Measurements from ENCODE around the gene AUNIP. TPM values are rescaled to one million over a fixed set of nuclear protein-coding genes. Genes with fewer than 3 reads are reported as not detected.
A peak's percentile ranks its signal among the peaks of the same experiment; 100 is the strongest.

AUNIP gene
- total RNA-seq, 1 experiment from 2014 or later = 22.2 TPM

DNA sequence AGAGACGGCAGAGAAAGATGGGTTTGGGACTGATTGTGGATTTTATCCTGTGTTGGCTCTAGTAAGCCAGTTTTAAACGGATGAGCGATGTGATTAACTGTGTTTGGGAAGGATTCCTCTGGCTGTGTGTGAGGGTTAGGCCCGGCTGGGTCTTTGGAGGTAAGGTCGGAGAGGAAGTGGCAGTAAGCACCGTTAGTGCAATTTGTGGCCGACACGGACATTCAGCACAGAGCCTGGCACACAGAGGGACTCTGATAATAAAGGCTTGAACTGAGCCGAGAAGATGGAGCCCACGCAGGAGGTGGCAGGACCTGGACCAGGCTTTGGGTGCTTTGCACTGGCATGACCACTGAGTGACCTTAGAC, 38.2 kb downstream of the AUNIP start:
- Histone ChIP-seq H2AK5ac (ENCODE audit: insufficient read length, low read length) (no peak overlapping the region), H2BK12ac (ENCODE audit: insufficient read length, low read depth, low read length) (no peak overlapping the region), H2BK20ac (ENCODE audit: low read depth, low read length, poor library complexity, severe bottlenecking) (no peak overlapping the region), H3K4me1 (ENCODE audit: insufficient read depth, low read length) (peaks cover 4% of the 10 kb centered on the region; the same call in 1 of the 2 replicates), H2BK5ac (ENCODE audit: insufficient read length, low read length) (no peak overlapping the region), H4K5ac (ENCODE audit: insufficient read length, low read depth, low read length) (no peak overlapping the region), H3K56ac (ENCODE audit: insufficient read length, low read depth, low read length) (no peak overlapping the region), H3K9ac (ENCODE audit: extremely low read depth, insufficient read length, low read length) (peak overlapping the region; percentile 52), H3K18ac (ENCODE audit: insufficient read length, low read depth, low read length) (no peak overlapping the region), H2AFZ (ENCODE audit: low read length) (no peak overlapping the region), H2BK120ac (ENCODE audit: low read depth, low read length, poor library complexity, severe bottlenecking) (no peak overlapping the region), H4K91ac (ENCODE audit: insufficient read length, low read depth, low read length) (no peak overlapping the region), H4K8ac (replicated peaks; ENCODE audit: insufficient read length, low read depth, low read length) (no peak overlapping the region), H3K23me2 (ENCODE audit: insufficient read length, low read depth, low read length, poor library complexity, severe bottlenecking) (peaks cover 11% of the 10 kb centered on the region), H3K4ac (ENCODE audit: low read depth, low read length) (no peak overlapping the region), H3K27me3 (ENCODE audit: insufficient read depth, low read length) (no peaks in the 10 kb centered on the region), H4K20me1 (ENCODE audit: control insufficient read depth, insufficient read depth, insufficient read length) (peaks cover 3% of the 10 kb centered on the region), H3K9me3 (ENCODE audit: control insufficient read depth, low read depth, low read length) (no peaks in the 10 kb centered on the region), H3K79me1 (ENCODE audit: insufficient read depth, low read depth, low read length, poor library complexity, severe bottlenecking) (no peaks in the 10 kb centered on the region), H3K27ac (ENCODE audit: insufficient read length, low read depth, low read length) (no peak overlapping the region), H3T11ph (ENCODE audit: low read length) (no peak overlapping the region), H2BK15ac (ENCODE audit: low read depth, low read length) (no peak overlapping the region), H3K14ac (ENCODE audit: insufficient read depth, low read length) (no peak overlapping the region), H3K23ac (ENCODE audit: insufficient read length, low read depth, low read length) (no peak overlapping the region), H3K79me2 (ENCODE audit: insufficient read depth, low read length) (no peaks in the 10 kb centered on the region; the same call in 1 of the 2 replicates), H3K4me2 (ENCODE audit: insufficient read depth, insufficient read length, low read length) (peak overlapping the region; percentile 69)
- WGBS (ENCODE audit: extremely low coverage, insufficient read length, low lambda C conversion rate) = no CpG with 5 or more reads among the region's 10 CpGs
- TF ChIP-seq, protein P1, sequence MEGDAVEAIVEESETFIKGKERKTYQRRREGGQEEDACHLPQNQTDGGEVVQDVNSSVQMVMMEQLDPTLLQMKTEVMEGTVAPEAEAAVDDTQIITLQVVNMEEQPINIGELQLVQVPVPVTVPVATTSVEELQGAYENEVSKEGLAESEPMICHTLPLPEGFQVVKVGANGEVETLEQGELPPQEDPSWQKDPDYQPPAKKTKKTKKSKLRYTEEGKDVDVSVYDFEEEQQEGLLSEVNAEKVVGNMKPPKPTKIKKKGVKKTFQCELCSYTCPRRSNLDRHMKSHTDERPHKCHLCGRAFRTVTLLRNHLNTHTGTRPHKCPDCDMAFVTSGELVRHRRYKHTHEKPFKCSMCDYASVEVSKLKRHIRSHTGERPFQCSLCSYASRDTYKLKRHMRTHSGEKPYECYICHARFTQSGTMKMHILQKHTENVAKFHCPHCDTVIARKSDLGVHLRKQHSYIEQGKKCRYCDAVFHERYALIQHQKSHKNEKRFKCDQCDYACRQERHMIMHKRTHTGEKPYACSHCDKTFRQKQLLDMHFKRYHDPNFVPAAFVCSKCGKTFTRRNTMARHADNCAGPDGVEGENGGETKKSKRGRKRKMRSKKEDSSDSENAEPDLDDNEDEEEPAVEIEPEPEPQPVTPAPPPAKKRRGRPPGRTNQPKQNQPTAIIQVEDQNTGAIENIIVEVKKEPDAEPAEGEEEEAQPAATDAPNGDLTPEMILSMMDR (conservative IDR thresholded peaks at IDR 0.05) = no peak
- peaks cover 13% of the 10 kb centered on the region for H3K27me3 Mint-ChIP-seq (ENCODE audit: low read depth)
- H3K36me3 Mint-ChIP-seq (ENCODE audit: insufficient read depth in 1 of 3, low read depth in 3 of 3) = peaks cover 0 to 5% (median 0%) of the 10 kb centered on the region in 3 experiments; a peak in 4 of 7 replicates
- peak overlapping the region in 1 of 3 experiments; percentile 74; a peak in 2 of 7 replicates for H3K27ac Mint-ChIP-seq
- peak overlapping the region; percentile 90 to 95 for H3K4me3 Mint-ChIP-seq
- no peaks in the 10 kb centered on the region for H3K9me3 Mint-ChIP-seq
- DNase-seq = no peak
- H3K4me1 Mint-ChIP-seq = peaks cover 32% of the 10 kb centered on the region in 2 experiments

Measured in H9 (cell line).